Activated naive CD4-positive, alpha-beta T cell treated with anti-CD3 and anti-CD28 coated beads, Interleukin-2, amount 50 U/mL, for 16 hours (primary cell): ENCODE results near the gene TBC1D8B.

Experiments used
- DNase-seq: peaks from one replicate; pipeline ENCODE4 v3.0.0-alpha.2; 2020

The TBC1D8B gene

GRCh38 chrX:106899276-106899675 lies 96.8 kb downstream of the TBC1D8B start:
- no peak for DNase-seq

- DNase-seq: no peak
These were observed 97.4 kb downstream of the TBC1D8B start for GRCh38 chrX:106899841-106900240.

- DNase-seq: no peak
These were observed 98.9 kb downstream of the TBC1D8B start for GRCh38 chrX:106901341-106901740.

GRCh38 chrX:106901781-106902219 lies 99.3 kb downstream of the TBC1D8B start:
- no peak for DNase-seq

- DNase-seq: no peak
These were observed 100.2 kb downstream of the TBC1D8B start for GRCh38 chrX:106902684-106903083.

- DNase-seq: no peak
These were observed 100.9 kb downstream of the TBC1D8B start, which contains the start of gene RIPPLY1 for GRCh38 chrX:106903291-106903824. Gene RIPPLY1, minus strand, starts transcription at chrX:106903341. Its CDS starts 54 bp downstream, at chrX:106903287.

GRCh38 chrX:106903856-106904528 lies 101.5 kb downstream of the TBC1D8B start:
- no peak for DNase-seq

- DNase-seq: no peak
These were observed 102.7 kb downstream of the TBC1D8B start for GRCh38 chrX:106905064-106905708.

- no peak for DNase-seq
These were observed 103.9 kb downstream of the TBC1D8B start for GRCh38 chrX:106906361-106906760.

- no peak for DNase-seq
These were observed 110.4 kb downstream of the TBC1D8B start for GRCh38 chrX:106912864-106913263.

GRCh38 chrX:106917830-106918500 lies 115.5 kb downstream of the TBC1D8B start:
- no peak for DNase-seq

GRCh38 chrX:106919932-106920452 lies 117.5 kb downstream of the TBC1D8B start, which contains the start of gene CLDN2:
Gene CLDN2, plus strand, starts transcription at chrX:106920402. Its CDS starts 7,827 bp downstream, at chrX:106928229.
- DNase-seq: no peak

GRCh38 chrX:106921637-106922036 lies 119.2 kb downstream of the TBC1D8B start:
- DNase-seq: no peak
